Fibroblast of villous mesenchyme (primary cell): ENCODE results near the gene KIF1B. TPM values are rescaled to one million over a fixed set of nuclear protein-coding genes. Genes with fewer than 3 reads are reported as not detected.

Experiments
- DNase-seq: peaks from one replicate; pipeline ENCODE4 v3.0.0-alpha.2; 2010; ENCODE audit warnings: low read depth
- H3K4me3 ChIP-seq: 2 replicates; pipeline ENCODE4 v1.5.1; 2011; ENCODE audit warnings: low read depth, mild to moderate bottlenecking, low read length
- total RNA-seq: library from RNA; depleted of rRNA; stranded (reverse); fragments of >200 nt; gene quantifications from 2 replicates; pipeline ENCODE4 v1.2.3, GENCODE V29; 2012
- TF ChIP-seq, protein P1 (sequence below): IDR thresholded peaks from 2 replicates; pipeline ENCODE4 v1.5.1; 2012; ENCODE audit warnings: low read depth, mild to moderate bottlenecking, low read length; ENCODE audit not compliant: insufficient read depth

Gene KIF1B
- total RNA-seq, 1 donor = 36.3 TPM

DNA sequence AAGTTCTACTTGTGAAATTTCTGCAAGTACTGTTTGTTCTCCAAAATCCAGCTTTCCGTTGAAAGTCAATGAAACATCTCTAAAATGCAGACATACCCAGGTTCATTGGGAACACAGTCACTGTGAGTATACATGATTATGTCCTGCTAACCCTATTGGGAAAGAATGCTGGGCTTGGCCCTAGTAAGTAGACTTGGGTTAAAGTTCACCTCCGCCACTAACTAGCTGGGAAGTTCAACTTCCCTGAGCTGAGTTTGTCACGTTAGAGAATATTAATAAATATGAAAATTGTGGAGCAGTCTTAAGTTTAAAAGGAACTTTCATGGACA is 178.0 kb downstream of the KIF1B start:
- TF ChIP-seq, protein P1, sequence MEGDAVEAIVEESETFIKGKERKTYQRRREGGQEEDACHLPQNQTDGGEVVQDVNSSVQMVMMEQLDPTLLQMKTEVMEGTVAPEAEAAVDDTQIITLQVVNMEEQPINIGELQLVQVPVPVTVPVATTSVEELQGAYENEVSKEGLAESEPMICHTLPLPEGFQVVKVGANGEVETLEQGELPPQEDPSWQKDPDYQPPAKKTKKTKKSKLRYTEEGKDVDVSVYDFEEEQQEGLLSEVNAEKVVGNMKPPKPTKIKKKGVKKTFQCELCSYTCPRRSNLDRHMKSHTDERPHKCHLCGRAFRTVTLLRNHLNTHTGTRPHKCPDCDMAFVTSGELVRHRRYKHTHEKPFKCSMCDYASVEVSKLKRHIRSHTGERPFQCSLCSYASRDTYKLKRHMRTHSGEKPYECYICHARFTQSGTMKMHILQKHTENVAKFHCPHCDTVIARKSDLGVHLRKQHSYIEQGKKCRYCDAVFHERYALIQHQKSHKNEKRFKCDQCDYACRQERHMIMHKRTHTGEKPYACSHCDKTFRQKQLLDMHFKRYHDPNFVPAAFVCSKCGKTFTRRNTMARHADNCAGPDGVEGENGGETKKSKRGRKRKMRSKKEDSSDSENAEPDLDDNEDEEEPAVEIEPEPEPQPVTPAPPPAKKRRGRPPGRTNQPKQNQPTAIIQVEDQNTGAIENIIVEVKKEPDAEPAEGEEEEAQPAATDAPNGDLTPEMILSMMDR = no peak
- no peak overlapping the region for H3K4me3 ChIP-seq
- no peak for DNase-seq

- H3K4me3 ChIP-seq = no peak overlapping the region
- TF ChIP-seq, protein P1 = no peak
- no peak for DNase-seq
These were observed 179.1 kb downstream of the KIF1B start for GRCh38 chr1:10389271-10389973.

DNA sequence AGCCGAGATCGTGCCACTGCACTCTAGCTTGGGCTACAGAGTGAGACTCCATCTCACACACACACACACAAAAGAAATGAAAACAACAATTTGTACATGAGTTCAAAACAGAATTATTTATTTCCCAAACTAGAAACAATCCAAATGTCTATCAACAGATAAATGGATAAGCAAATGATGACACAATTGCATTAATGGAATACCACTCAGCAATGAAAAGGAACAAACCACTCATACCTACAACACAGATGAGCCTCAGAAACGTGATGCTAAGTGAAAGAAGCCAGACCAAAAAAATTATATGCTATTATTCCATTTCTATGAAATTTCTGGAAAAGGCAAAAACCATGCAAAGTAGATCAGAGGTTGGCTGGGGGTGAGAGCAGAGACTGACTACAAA is 186.5 kb downstream of the KIF1B start:
- DNase-seq = no peak
- no peak overlapping the region for H3K4me3 ChIP-seq
- TF ChIP-seq, protein P1 = no peak

- peak; percentile 25 for DNase-seq
- H3K4me3 ChIP-seq = peak overlapping the region; percentile 90
- TF ChIP-seq, protein P1 = no peak
These were observed 187.9 kb downstream of the KIF1B start for GRCh38 chr1:10398278-10398733.

- peak; percentile 98 for DNase-seq
- peak within 1 kb of the TSS; percentile 90 for H3K4me3 ChIP-seq
- TF ChIP-seq, protein P1 = no peak
These were observed 188.5 kb downstream of the KIF1B start, which contains the start of gene PGD for GRCh38 chr1:10398734-10399443. Gene PGD, plus strand, starts transcription at chr1:10399064. Its CDS starts 54 bp downstream, at chr1:10399118.

DNA sequence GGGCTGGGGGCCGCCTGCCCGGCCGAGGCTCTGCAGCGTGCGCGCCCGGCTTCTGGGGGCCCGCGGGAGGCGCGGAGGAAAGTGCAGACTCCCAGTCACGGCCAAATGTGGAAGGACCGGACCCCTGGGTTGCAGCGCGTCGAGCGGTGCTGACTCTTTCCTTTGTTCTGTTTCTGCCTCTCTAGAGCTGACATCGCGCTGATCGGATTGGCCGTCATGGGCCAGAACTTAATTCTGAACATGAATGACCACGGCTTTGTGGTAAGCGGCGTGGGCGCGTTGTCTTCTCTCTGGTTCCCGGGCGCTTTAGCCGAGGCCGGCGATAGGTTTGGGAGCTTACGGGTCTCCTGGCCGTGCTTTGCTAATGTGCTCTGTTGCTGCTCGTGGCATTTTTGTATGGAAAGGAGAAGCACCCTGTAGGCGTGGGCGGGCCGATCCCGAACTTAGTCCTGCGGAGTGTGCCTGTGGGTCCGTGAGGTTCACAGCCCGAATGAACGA is 189.1 kb downstream of the KIF1B start:
- peak overlapping the region; percentile 90 for H3K4me3 ChIP-seq
- TF ChIP-seq, protein P1 = no peak
- peak; percentile 46 for DNase-seq
